IPS-NIHi7 (cell line): ENCODE measurements around the gene EFNB1.
"Not testable (repeated sequence)": the region's sequence is repeated elsewhere in the genome, so short reads cannot be mapped to it uniquely, and the experiment has no call there.

ENCODE experiments used
- DNase-seq: peaks from one replicate; pipeline ENCODE4 v3.0.0; 2012; ENCODE audit warnings: mixed read lengths; ENCODE audit errors: extremely low spot score

The EFNB1 gene

DNA sequence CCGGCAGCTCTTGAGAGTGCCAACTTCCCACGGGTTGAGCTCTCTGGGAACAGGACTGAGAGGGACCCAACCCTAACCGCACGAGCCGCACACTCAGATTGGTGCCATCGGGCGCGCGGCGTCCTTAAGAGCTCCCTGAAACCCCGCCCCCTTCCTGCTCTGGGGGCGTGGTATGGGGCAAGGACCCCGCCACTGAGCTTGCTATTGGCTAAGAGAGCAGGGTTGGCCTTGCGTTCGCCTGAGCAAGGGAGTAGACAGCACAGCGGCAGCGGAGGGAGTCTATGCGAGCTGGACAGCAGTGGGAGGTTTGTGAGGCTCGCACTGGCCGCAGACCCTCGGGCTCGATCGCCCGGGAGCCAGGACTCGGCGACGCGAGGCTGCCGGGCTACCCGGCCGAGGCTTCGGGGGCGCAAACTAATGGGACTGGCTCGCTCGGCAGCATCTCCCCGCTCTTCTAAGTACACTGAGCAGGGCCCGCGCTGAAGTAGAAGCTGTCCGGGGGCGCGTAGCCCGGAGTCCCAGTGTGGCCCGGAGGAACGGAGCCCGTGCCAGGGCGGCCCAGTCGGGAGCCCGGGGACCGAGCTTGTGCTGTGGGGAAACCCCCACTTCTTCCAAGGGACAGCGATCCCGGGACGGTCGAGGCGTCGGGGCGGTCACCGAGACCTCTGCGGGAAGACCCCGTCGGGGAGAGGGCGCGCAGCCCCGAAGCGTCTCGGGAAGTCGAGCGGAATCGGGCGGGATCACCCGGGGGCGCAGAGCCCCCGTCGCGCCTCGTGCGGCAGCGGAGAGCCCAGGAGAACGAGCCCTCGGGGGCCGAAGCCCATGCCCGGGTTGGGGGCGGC, at the start of gene EFNB1:
TSS of gene EFNB1 (plus strand) at position 282 of the 842 bp plus-strand sequence. CDS start 756 bp downstream, outside the sequence.
- peak; percentile 82 for DNase-seq

DNA sequence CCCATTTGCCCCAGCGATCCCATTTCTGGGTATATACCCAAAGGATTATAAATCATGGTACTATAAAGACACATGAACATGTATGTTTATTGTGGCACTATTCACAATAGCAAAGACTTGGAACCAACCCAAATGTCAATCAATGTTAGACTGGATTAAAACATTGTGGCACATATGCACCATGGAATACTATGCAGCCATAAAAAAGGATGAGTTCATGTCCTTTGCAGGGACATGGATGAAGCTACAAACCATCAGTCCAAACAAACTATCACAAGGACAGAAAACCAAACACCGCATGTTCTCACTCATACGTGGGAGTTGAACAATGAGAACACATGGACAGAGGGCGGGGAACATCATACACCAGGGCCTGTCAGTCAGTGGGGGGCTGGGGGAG, 47.5 kb upstream of the EFNB1 start:
- not testable (repeated sequence) for DNase-seq

DNA sequence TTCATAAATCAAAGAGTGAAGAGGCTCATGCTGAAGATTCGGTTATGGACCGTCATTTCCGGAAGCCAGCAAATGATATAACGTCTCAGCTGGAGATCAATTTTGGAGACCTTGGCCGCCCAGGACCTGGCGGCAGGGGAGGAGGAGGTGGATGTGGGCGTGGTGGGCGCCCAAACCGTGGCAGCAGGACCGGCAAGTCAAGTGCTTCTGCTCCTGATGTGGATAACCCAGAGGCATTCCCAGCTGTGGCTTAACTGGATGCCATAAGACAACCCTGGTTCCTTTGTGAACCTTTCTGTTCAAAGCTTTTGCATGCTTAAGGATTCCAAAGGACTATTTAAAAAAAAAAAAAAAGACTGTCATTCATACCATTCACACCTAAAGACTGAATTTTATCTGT, 44.0 kb upstream of the EFNB1 start:
- no peak for DNase-seq

DNA sequence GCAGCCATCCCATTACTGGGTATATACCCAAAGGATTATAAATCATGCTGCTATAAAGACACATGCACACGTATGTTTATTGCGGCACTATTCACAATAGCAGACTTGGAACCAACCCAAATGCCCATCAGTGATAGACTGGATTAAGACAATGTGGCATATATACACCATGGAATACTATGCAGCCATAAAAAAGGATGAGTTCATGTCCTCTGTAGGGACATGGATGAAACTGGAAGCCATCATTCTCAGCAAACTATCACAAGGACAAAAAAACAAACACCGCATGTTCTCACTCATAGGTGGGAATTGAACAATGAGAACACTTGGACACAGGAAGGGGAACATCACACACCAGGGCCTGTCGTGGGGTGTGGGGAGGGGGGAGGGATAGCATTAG, 42.2 kb upstream of the EFNB1 start:
- not testable (repeated sequence) for DNase-seq

DNA sequence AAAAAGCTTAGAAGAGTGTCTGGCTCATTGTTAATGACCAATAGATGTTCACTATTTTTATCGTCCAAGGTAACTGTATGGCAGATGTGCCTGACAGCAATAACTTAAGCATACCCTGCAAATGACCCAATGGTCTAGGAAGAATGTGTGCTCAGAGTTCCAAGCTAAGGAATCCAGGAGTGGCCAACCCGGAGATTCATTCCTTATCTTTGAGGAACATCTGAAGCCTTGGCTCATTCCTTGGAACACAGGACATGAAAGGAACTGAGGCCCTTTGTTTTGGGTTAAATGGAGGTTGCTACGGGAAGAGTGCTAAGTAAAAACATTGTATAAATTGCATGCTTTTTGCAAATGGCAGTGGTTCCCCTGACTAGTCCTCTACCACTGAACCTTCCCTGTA, 38.9 kb upstream of the EFNB1 start:
- no peak for DNase-seq

DNA sequence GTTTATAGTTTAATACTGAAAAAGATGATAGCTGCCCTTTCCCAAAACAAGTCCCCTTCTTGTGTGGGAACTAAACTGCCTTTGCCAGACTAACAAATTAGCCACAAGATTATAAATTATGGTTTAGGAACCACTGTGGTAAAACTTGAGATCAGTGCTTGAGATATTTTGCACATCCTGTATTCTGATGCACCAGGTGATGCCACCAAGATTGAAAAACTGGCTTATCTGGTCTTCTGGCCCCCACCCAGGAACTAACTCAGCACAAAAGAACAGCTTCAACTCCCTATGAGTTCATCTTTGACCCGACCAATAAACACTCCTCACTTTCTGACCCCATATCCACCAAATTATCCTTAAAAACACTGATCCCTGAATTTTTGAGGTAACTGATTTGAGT, 36.7 kb upstream of the EFNB1 start:
- DNase-seq, result no peak

DNA sequence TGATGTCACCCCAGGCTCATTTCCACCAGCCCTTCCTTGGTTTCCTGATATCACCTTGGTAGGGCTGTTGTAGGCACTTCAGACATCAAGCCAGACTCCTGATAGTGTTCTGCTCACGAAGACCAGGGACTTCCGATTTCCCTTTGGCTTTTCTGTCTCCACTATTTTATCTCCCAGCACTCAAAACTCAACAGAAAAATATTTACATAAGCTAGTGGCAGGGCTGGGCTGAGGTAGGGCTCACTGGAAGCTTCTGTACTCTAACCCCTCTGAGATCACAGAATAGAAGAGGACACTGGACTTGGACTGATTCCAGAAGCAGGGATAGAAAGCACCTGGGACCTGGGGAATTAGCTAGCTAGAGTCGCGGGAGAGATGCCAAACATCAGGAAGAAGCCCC, 34.4 kb upstream of the EFNB1 start:
- no peak for DNase-seq

DNA sequence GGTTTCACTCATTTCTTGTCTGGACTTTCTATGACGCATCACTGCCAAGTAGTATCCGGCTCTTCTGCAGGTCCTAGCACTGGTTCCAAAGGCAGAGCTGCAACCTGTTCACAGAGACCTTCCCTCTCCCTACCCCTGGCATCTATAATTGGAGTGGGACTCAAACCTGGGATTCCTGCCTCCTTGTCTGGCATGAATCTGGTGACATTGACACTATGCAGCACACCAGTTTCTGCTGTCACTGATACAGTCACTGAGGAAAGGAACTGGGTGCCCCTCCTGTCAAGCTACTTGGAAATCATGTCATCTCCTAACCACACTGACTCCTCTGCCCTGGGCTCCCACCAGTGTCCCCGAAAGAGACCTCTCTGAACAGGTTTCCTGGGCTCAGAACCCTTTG, 33.1 kb upstream of the EFNB1 start:
- DNase-seq, result no peak

DNA sequence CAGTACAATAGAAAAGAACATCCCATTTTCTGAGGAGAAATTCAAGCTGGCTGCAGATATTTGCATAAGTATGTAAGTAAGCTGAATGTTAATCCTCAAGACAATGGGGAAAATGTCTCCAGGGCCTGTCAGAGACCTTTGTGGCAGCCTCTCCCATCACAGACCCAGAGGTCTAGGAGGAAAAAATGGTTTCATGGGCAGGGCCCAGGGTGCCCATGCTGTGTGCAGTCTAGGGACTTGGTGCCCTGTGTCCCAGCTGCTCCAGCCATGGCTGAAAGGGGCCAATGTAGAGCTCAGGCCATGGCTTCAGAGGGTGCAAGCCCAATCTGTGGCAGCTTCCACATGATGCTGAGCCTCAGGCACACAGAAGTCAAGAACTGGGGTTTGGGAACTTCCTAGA, 30.4 kb upstream of the EFNB1 start:
- not testable (repeated sequence) for DNase-seq

DNA sequence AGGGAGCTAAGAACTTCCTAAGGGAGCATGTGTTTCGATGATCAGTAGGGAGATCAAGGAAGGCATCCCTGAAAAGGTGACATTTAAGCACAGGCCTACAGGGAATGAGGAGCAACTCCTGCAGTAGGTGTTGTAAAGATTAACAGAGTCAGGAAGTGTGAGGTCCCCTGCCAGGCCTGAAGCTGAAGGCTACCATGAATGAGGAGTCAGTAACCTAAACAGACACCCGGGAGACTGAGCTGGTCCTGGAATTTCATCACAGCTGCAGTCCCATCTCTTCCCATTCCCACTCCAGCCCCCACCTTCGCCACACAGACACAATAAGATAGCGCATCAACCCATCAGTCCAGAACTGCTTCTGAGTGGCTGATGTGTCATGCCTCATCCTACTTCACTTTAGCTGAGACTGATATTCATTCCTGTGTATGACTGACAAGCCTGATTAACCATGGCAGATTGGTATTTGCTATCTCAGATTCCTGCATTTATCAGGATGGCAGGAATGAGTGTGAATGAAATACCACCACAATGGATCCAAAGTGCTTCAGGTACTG, 27.0 kb upstream of the EFNB1 start:
- no peak for DNase-seq

DNA sequence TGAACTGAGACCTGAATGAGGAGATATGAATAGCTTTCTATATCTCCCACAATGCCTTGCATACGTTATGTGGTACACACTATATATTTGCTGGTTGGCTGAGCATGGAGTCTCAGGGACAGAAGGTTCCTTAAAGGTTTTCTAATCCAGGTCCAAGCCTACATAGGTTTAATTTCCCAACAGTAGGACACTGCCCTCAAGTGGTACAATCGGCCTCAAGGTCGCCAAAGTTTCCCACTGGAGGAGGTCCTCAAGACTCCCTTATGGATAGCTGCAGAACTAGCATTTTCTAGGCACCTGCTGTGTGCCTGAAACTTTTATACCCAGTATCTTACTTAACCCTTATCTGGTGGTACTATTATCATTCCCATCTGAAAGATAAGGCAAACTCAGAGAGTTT, 21.0 kb upstream of the EFNB1 start:
- DNase-seq, result no peak

DNA sequence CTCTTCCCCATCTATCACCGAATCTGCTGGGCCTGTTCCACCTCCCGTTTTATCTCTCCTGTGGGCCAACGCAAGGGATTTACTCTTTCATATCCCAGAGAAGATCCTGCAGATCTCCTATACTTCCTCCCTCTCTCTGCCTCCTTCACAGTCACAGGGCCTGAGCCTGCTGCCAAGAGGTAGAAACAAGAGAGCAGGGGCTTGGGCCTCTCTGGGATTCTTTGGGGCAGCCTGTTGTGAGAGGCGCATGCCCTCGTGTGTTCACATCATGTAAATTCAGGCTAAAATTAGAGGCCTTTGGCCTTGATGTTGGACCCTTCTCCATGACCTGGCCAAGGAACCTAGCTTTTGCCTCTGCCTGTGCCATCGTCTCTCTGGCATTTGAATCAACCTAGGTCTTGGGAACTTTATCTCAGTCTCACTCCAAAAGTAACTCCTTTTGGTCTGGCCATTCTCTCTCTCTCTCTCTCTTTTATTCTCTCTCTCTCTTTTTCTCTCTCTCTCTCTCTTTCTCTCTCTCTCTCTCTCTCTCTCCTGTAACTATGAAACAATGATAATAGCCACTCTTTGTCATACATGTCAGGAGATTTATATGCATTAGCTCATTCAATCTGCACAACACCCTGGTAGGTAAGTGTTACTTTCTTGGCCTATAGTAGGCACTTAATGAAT, 20.0 kb upstream of the EFNB1 start:
- peak; percentile 54 for DNase-seq

DNA sequence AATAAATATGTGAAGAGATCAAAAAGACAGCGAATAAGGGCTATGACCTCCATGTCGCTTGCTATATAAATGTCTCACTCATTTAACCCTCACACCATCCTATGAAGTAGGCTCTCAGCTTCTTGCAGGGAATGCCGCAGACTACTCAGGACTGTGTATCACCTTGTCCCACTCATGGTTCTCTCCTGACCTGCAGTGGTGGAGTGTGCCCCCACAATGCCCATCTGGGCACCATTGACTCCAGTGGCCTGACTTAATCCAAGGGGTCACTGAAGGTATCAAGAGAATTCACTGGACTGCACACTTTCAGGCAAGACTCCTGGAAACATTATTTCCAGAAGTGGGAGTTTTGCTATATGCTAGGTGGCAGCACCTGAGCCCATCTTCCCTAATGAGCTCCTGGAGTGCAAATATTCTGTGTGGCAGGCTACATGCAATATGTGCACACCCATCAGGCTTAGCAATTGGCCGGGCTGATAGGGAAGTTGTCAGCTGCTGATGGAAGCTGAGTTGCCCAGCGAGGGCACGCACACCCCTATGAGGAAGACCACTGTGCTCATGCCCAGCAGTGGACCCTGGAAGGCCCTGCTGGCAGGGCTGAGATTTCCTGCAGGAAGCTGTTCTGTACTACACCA, 8.2 kb upstream of the EFNB1 start:
- DNase-seq, result no peak

DNA sequence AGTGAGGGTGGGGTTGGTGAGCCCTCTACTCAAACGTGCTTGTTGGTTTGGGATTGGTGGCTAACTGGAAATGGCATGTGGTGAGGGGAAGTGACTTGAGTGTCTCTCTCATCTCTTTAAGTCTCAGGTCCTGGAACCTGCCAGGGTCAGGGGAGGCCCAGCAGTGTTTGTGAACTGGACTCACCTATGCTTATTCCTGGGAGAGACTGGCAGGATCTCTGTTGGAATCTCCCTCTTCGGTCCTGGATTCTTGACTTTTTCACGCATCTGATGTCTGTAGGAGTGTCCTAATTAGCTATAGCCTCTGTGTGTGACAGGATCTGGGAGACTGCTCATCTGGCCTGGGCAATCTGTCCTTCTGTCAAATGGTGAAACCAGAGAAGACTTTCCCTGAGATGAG, 7.2 kb upstream of the EFNB1 start:
- no peak for DNase-seq

DNA sequence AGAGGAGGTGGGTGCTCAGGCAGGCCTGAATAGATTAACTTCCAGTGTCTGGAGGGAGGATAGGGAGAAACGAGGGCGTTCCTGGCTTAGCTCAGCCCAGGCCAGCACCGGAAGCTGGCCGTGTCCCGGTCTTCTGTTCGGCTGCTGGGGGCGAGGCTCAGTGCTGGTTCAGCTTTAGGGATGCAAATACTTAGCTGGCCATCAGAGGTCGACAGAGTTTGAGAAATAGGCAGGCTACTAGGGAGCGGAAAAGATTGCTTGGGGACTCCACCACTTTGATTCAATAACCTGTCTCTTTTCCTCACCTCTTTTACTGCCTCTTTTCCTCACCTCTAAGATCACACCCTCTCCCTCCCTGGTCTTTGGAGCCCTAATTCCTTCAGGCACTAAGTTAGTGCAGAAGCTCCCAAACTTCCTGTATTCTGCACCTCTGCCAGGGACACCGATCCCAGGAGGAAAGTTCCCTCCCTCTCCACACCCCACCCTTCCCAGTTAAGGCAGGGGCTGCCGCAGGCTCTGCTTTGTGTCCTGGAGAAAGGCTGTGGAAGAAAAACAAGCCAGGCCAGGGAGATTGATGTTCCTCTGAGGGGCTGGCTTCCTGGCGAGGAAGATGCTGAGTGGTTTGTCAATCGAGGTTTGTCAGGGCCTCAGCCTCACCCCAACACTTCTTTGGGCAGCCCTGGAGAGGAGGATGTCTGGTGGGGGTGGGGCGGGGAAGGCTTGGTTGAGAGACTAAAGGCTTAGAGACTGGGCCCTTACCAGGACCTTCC, 6.0 kb upstream of the EFNB1 start:
- DNase-seq, result peak; percentile 75

DNA sequence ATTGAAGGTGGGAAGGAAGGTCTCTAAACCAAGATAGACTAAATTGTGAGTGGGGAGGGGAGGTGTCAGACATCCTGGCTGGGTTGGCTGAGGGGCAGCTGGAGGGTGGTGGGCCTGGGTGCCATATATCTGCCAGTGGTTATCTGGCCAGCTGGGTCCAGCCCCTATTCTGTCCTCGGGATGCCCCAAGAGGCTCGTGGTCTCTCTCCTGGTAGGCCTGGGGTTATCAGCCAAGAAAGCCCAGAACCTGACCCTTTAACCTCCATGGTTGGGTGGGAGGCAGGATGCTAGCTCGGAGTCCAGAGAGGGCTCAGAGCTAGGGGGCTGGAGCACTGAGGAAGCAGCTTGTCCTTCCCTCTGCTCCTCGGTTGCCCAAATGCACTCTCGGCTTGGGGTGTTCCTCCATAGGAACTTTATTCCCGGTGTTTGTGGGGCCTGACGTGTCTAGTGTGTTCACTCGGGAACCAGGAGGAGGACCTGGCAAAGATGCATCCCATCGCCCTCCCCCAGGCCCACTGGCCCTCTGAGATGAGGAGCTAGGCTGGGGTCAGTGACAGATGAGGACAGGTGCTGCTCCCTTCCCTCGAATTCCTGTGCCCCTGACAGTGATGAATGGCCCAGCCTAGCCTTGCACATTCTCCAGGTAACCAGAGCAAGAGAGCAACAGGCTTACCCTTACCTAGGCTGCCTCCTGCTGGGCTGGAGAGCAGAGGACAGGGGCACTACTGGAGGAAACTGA, 5.2 kb upstream of the EFNB1 start:
- no peak for DNase-seq

DNA sequence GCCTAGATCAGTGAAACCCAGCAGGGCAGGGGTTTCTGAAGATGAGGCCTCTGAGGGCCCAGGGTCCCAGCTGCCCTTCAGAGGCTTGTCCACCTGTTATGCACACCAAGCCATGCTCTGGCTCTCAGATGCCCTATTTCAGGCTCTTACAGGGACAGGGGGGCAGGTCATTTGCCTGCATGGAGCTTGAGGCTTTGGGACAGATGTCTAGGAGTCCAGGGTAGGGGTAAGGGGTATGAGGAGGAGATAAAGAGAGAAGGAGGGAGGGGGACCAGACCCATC, 4.7 kb upstream of the EFNB1 start:
- DNase-seq, result no peak

DNA sequence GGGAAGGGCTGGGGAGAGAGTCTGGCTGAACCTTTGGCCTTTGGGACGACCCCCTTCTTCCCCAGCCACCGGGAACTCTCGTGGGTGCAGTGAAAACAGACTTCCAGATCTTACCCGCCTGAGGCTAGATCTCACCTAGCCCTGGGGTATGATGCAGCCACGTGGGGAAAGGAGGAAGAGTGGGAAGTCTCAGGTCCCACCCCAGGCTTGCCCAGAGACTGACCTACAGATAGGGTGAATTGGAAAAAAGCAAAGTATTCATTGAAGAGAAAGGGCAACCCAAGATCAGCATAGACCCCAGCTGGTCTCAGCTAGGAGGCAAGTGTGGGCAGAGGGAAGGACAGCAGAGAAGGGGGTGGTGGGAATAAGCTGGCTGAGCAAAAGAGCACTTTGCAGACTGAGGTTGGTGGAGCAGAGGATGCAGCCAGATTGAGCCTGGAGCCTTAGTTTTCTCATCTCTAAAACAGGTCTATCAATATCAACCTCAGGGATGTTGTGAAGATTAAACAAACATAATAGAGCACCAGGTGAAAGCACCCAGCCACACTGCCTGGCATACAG, 4.2 kb upstream of the EFNB1 start:
- DNase-seq, result no peak

DNA sequence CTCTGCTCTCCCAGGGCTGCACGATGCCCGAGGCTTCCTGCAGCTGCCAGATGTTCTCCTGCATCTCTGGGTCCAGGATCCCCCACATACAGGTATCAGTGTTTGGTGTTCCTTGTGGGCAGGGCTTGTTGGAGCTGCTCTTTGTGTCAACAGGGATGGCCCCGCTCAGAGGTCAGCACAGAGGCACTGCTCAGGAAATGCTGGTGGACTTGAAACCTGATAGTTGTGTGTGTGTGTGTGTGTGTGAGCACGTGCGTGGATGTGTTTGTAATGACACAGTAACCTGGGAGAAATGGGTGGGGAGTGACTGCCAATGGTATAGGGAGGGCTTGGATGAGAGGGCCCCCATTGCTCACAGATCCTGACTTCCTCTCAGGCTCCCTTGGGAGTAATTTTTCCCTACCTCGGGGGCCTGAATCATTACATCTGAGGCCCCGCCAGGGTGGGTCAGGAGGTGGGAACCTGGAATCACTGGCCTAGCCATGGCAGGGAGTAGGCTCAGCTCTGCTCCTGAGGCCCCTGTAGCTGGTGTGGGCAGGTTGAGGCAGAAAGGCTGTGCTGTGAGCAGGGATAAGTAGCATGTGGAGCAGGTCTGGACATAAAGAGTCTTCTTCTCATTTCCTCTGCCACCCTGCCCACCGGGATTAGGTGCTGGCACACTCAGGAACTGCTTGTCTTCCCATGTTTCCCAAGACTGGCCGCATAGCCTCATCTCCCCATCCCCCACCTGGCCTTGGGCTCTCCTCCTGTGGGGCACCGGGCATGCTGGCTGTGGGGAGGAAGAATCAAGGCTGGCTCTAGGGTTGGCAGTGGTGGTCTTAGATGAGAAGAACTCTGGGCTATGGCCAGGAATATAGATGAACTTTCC, 2.5 kb upstream of the EFNB1 start:
- no peak for DNase-seq

DNA sequence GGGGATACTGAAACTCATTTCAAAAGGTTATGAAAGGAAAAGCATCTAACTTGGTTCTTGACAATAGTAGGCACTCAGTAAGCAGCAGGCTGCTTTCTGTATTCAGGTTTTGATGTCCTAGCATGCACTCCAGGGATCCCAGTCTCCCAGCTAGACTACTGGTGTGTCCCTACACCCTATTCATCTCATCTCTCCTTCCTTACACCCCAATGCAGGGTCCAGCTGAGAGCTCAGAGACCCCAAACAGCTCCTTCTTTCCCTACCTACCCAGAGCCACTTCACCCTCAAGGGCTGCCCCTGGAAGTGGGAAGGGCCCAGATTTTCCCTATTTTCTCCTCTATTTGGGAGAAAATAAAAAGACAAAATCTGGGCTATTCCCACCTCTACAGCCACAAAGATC, 1.6 kb upstream of the EFNB1 start:
- DNase-seq, result no peak
